Activated naive CD8-positive, alpha-beta T cell treated with anti-CD3 and anti-CD28 coated beads, Interleukin-2, amount 10 ng/mL, durations not matched to agents 7 days and 5 days (primary cell): ENCODE results near the gene STXBP4. TPM values are rescaled to one million over a fixed set of nuclear protein-coding genes. Genes with fewer than 3 reads are reported as not detected.

ENCODE experiments used
- ATAC-seq: fragments of 150-1000 bp; cut with Tn5 transposase; one replicate; pipeline ENCODE4 v1.10.0; 2021; ENCODE audit warnings: low read depth, moderate library complexity
- POLR2A ChIA-PET: fragments of 350-600 bp; sonication (Branson Sonifier 250); formaldehyde crosslinking; loops from one replicate; lab custom pipeline; 2021; ENCODE audit warnings: antibody characterized with exemption; lab: Charles Lee
- DNase-seq: peaks from one replicate; pipeline ENCODE4 v3.0.0; 2021
- H3K27ac Mint-ChIP-seq: one replicate; pipeline ENCODE4 v1.8.0; 2022; ENCODE audit warnings: mild to moderate bottlenecking, mixed read lengths
- H3K27me3 Mint-ChIP-seq: one replicate; pipeline ENCODE4 v1.8.0; 2022; ENCODE audit warnings: mild to moderate bottlenecking, moderate library complexity, mixed read lengths
- H3K36me3 Mint-ChIP-seq: one replicate; pipeline ENCODE4 v1.8.0; 2021; ENCODE audit warnings: mild to moderate bottlenecking, mixed read lengths
- H3K4me1 Mint-ChIP-seq: one replicate; pipeline ENCODE4 v1.8.0; 2021; ENCODE audit warnings: mixed read lengths
- H3K4me3 Mint-ChIP-seq: one replicate; pipeline ENCODE4 v1.8.0; 2022; ENCODE audit warnings: mild to moderate bottlenecking, moderate library complexity, mixed read lengths
- H3K9me3 Mint-ChIP-seq: one replicate; pipeline ENCODE4 v1.8.0; 2021; ENCODE audit warnings: mixed read lengths
- total RNA-seq, 2 experiments: library from RNA; stranded (reverse); gene quantifications; one replicate each; pipeline ENCODE4 v1.2.3, GENCODE V29; 2021

STXBP4 gene
- total RNA-seq, 2 experiments from 2014 or later = 7.9 to 8.0 TPM

DNA sequence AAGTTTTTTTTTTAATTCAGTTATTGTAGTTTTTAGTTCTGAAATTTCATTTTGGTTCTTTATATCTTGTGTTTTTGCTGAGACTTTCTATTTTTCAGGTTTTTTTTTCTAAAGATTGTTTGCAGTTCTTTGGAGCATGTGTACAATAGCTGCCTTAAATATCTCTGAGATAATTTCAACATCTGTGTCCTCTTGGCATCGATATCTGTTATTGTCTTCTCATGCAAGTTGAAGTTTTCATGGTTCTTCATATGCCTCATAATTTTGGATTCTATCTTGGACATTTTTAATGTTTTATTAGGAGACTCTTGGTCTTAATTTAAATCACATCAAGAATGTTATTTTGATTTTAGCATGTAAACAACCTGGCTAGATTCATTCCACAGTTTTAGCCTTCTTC, 22.9 kb upstream of the STXBP4 start:
- peaks cover 20% of the 10 kb centered on the region for H3K4me1 Mint-ChIP-seq
- ATAC-seq (no peak), DNase-seq (no peak)
- no peaks in the 10 kb centered on the region for H3K9me3 Mint-ChIP-seq
- H3K4me3 Mint-ChIP-seq = no peak overlapping the region
- peaks cover 7% of the 10 kb centered on the region for H3K27me3 Mint-ChIP-seq
- H3K36me3 Mint-ChIP-seq = no peaks in the 10 kb centered on the region
- POLR2A ChIA-PET = no interaction called here
- no peak overlapping the region for H3K27ac Mint-ChIP-seq

DNA sequence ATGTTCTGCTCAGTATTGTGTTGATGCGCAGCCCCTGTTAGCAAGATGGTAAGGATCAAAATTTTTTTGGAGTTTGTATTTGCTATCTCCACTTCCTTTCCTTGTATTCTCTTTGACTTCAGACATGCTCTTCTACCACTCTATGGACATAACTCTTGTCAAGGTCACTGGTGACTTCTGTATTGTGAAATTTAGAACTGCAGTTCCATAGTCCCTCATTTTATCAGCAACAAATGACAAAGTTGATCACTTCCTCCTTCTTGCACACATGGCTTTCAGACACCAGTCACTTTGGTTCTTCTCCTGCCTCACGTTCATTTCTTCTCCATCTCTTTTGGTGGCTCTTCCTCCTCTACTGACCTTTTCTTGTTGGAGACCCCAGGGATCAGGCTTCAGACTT, 21.2 kb upstream of the STXBP4 start:
- Mint-ChIP-seq H3K36me3 (no peaks in the 10 kb centered on the region), H3K4me3 (no peak overlapping the region), H3K4me1 (peaks cover 20% of the 10 kb centered on the region), H3K27me3 (peaks cover 7% of the 10 kb centered on the region), H3K9me3 (no peaks in the 10 kb centered on the region), H3K27ac (no peak overlapping the region)
- DNase-seq (no peak), ATAC-seq (no peak)
- POLR2A ChIA-PET = no interaction called here

DNA sequence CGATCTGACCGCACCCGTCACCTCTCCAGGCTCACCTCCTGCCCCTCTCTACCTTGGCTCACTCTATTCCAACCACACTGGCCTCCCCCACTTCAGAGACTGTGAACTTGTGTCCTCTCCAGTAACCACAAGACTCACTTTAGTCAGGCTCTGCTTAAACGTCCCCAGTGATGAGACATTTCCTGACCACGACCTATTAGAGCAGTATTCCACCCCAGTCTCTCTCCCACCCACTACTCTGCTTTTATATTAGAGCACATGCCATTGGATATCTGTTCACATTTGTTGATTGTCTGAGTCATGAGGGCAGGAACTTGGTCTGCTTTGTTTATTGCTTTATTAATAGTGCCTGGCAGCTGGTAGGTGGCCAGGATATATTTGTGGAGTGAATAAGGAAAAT, 20.2 kb upstream of the STXBP4 start:
- Mint-ChIP-seq H3K27ac (no peak overlapping the region), H3K27me3 (peaks cover 7% of the 10 kb centered on the region), H3K9me3 (no peaks in the 10 kb centered on the region), H3K36me3 (no peaks in the 10 kb centered on the region), H3K4me1 (peaks cover 20% of the 10 kb centered on the region), H3K4me3 (no peak overlapping the region)
- POLR2A ChIA-PET = no interaction called here
- ATAC-seq (no peak), DNase-seq (no peak)

DNA sequence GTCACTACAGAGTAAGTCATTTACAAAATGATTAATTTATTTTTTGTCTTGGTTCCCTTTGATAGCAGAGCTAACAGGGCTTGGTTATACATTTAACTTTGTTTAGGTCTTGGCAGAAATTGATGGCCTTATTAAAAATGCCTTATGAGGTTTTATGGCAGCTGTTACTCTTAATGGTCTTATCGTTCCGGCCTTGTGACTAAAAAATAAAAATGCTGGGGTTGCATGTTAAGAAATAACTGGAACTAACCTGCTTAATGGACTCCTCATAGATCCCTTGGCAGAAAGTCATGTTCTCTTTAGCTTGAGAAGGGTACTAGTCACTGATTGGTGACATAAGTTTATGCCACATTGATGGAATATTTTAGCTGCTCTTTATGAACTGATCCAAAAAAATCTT, 18.4 kb upstream of the STXBP4 start:
- no peak overlapping the region for H3K27ac Mint-ChIP-seq
- peaks cover 15% of the 10 kb centered on the region for H3K4me1 Mint-ChIP-seq
- H3K36me3 Mint-ChIP-seq = peaks cover 3% of the 10 kb centered on the region
- no peaks in the 10 kb centered on the region for H3K9me3 Mint-ChIP-seq
- no peak overlapping the region for H3K4me3 Mint-ChIP-seq
- POLR2A ChIA-PET = no interaction called here
- DNase-seq (no peak), ATAC-seq (no peak)
- H3K27me3 Mint-ChIP-seq = peaks cover under 1% of the 10 kb centered on the region

DNA sequence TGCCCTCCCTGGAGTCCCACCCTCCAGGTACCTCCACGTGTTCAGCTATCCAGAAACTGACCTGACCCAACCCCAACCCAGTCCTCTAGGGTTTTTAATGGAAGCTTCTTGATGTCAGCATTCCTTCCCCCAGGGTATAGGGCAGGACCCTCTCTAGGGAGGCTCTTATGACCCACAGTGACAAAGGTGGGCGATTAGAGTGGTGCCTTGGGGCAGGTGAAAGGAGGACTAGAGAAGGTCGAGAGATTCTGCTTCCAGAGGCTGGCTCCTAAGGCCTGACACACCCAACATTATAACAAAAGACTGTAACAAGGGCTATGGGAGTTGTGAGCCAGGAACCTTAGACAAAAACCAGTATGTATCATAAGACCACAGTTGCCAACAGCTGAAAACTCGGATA, 17.3 kb upstream of the STXBP4 start:
- POLR2A ChIA-PET = no interaction called here
- Mint-ChIP-seq H3K4me3 (no peak overlapping the region), H3K4me1 (peaks cover 9% of the 10 kb centered on the region), H3K27me3 (no peaks in the 10 kb centered on the region), H3K9me3 (no peaks in the 10 kb centered on the region), H3K27ac (no peak overlapping the region), H3K36me3 (peaks cover 3% of the 10 kb centered on the region)
- no peak for DNase-seq
- no peak for ATAC-seq

DNA sequence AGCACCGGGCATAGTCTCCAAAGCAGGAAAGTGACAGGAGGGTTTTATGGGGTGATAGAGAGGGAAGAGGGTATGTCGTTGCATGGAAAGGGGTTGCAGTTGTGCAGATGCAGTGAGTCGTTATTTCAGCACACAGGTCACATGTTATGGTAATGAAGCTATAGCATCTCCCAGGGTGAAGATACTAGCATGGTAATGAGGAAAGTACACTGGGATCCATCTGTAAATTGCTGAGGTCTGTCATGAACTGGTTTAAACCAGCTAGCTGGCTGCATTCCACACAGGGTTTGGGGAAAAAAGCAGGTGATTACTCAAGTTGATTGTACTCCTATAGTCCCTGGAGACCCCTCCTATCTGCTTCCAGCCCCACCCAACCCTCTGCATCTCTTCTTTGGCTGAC, 11.8 kb upstream of the STXBP4 start:
- no peaks in the 10 kb centered on the region for H3K27me3 Mint-ChIP-seq
- H3K4me1 Mint-ChIP-seq = no peaks in the 10 kb centered on the region
- no peak overlapping the region for H3K4me3 Mint-ChIP-seq
- no peak overlapping the region for H3K27ac Mint-ChIP-seq
- ATAC-seq (no peak), DNase-seq (no peak)
- no peaks in the 10 kb centered on the region for H3K9me3 Mint-ChIP-seq
- peaks cover 23% of the 10 kb centered on the region for H3K36me3 Mint-ChIP-seq
- POLR2A ChIA-PET = no interaction called here

DNA sequence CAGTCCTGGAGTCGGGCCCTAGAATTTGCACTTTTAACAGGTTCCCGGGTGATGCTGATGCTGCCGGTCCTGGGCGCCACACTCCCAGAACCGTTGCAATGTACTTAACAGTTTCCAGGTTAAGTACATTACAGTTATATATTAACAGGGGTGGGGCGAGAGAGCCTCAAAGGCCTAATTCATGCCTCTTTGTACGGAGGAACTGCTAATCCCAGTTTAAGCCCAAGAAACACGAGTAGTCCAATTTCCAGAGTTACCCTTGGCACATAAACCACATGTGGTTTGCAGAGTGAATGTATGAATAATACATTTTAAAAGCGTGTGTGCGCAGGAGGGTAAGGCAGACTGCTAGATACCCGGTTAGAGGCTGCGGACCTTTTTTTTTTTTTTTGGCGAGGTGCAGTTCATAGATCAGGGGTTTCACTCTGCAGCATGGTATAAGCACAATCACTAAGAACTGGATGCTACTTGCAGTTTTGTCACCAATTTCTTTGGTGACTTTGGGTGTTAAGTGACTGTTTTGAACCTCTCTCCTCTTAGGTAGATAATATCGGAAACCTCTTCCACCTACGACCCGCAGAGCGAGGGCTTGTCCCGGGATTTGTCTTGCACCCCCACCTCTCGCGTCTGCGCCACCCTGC, 824 bp upstream of the STXBP4 start:
- H3K36me3 Mint-ChIP-seq = peaks cover 11% of the 10 kb centered on the region
- H3K27me3 Mint-ChIP-seq = no peaks in the 10 kb centered on the region
- DNase-seq = no peak
- H3K4me1 Mint-ChIP-seq = peaks cover 23% of the 10 kb centered on the region
- H3K27ac Mint-ChIP-seq = no peak overlapping the region
- POLR2A ChIA-PET = interaction anchor here (0.6 to 1.2 kb wide), 3 partner anchors 452 to 532 kb away, joined by 3 to 4 read pairs (median 3); no protein-coding TSS in a partner anchor
- H3K9me3 Mint-ChIP-seq = no peaks in the 10 kb centered on the region
- ATAC-seq = peak; percentile 31
- no peak overlapping the region for H3K4me3 Mint-ChIP-seq

DNA sequence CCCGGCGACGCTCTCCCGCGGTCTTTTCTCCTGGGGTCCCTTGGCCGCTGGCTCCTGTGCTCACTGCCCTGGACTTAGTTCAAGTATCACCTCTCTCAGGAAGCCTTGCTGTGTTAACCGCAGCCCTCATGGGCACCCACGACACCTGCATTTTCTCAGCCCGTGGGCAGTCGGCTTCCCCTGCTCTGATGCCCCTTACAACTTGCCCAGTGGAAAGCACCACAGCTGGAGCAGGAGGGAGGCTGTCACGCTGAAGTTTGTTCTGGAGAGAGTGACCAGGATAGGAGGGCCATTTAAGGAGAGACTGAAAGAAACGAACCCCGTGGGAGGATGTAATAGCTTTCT, 395 bp downstream of the STXBP4 start:
- H3K27me3 Mint-ChIP-seq = no peaks in the 10 kb centered on the region
- H3K27ac Mint-ChIP-seq = no peak overlapping the region
- peaks cover 24% of the 10 kb centered on the region for H3K4me1 Mint-ChIP-seq
- POLR2A ChIA-PET = interaction anchor here (0.6 to 1.8 kb wide), 2 partner anchors 11 to 295 kb away, joined by 3 to 5 read pairs; no protein-coding TSS in a partner anchor
- DNase-seq = no peak
- H3K9me3 Mint-ChIP-seq = no peaks in the 10 kb centered on the region
- peak; percentile 24 for ATAC-seq
- no peak overlapping the region for H3K4me3 Mint-ChIP-seq
- peaks cover 7% of the 10 kb centered on the region for H3K36me3 Mint-ChIP-seq

DNA sequence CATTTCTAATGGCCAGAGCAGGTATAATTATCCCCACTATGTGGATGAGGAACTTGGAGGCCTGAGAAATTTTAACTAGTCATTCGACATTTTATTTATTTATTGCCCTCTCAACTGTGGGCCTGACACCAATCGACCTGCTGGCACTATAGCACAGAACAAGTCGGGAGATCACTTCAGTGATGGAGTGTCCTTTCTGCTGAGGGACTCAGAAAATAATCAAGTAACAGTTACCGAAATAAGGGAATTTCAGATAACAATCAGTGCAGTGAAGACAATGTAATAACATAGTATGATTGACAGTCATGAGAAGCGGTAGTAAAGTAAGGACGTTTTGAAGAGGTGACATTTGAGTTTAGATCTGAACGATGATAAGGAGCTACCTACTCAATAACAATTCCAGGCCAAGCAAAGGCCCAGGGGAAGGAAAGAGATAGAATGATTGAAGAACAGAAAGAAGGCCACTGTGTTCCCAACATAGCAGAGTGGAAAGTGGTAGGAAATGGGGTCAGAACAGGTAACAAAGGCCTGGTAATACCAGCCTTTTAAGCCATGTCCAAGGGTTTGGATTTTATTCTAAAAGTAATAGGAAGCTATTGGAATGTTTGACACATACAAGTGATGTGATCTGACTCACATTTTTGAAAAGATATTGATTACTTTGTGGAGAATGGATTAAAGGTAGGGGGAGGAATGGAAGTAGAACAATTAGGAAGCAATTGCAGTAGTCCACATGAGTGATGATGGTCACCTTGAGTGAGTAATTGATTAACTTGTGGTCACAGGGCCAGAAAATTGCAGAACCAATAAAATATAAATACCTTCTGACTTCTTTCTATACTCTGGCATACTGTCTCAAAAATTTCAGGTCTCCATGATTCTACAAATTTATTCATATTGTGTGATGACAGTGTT, 1.4 kb downstream of the STXBP4 start:
- Mint-ChIP-seq H3K4me3 (no peak overlapping the region), H3K27ac (no peak overlapping the region)
- POLR2A ChIA-PET = interaction anchor here (0.6 to 1.8 kb wide), 2 partner anchors 10 to 294 kb away, joined by 3 to 5 read pairs; no protein-coding TSS in a partner anchor

DNA sequence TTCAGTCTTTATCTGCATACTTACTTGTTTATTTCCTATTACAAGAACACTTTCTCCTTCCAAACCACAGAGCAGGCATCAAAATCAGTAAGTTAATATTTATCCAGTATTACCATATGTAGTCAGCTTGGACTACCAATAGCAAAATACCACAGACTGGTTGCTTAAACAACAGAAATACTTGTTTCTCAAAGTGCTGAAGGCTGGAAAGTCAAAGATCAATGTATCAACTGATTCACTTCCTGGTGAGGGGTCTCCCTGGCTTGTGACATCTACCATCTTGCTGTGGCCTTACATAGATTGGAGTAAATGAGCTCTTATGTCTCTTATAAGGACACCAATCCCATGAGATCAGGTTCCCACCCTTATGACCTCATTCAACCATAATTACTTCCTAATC, 2.6 kb downstream of the STXBP4 start:
- H3K36me3 Mint-ChIP-seq = peaks cover 1% of the 10 kb centered on the region
- peaks cover 23% of the 10 kb centered on the region for H3K4me1 Mint-ChIP-seq
- no peaks in the 10 kb centered on the region for H3K9me3 Mint-ChIP-seq
- no peak overlapping the region for H3K4me3 Mint-ChIP-seq
- no peaks in the 10 kb centered on the region for H3K27me3 Mint-ChIP-seq
- POLR2A ChIA-PET = no interaction called here
- ATAC-seq (no peak), DNase-seq (no peak)
- H3K27ac Mint-ChIP-seq = no peak overlapping the region

More for the DNA sequence above, 1.4 kb downstream of the STXBP4 start:
- Mint-ChIP-seq H3K36me3 (peaks cover 5% of the 10 kb centered on the region), H3K4me1 (peaks cover 24% of the 10 kb centered on the region), H3K27me3 (no peaks in the 10 kb centered on the region), H3K9me3 (no peaks in the 10 kb centered on the region)
- DNase-seq = no peak
- no peak for ATAC-seq

DNA sequence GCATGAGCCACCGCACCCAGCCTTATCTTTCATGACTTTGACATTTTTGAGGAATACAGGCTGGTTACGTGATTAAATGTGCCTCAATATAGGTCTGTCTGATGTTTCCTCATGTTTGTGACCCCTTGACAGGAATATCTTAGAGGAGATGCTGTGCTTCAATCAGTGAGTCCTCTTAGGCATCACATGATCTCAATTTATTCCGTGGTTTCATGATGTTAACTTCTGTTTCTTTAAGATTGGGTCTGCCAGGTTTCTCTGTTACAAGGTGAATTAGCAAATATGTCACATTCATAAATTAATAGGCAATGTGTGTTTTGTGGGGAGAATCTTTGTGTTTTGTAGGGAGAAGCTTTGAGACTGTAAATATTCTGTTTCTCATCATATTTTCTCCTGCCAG, 3.3 kb downstream of the STXBP4 start:
- no peak overlapping the region for H3K27ac Mint-ChIP-seq
- no peaks in the 10 kb centered on the region for H3K27me3 Mint-ChIP-seq
- POLR2A ChIA-PET = no interaction called here
- peaks cover 16% of the 10 kb centered on the region for H3K4me1 Mint-ChIP-seq
- ATAC-seq (no peak), DNase-seq (no peak)
- H3K4me3 Mint-ChIP-seq = no peak overlapping the region
- peaks cover 1% of the 10 kb centered on the region for H3K36me3 Mint-ChIP-seq
- no peaks in the 10 kb centered on the region for H3K9me3 Mint-ChIP-seq

DNA sequence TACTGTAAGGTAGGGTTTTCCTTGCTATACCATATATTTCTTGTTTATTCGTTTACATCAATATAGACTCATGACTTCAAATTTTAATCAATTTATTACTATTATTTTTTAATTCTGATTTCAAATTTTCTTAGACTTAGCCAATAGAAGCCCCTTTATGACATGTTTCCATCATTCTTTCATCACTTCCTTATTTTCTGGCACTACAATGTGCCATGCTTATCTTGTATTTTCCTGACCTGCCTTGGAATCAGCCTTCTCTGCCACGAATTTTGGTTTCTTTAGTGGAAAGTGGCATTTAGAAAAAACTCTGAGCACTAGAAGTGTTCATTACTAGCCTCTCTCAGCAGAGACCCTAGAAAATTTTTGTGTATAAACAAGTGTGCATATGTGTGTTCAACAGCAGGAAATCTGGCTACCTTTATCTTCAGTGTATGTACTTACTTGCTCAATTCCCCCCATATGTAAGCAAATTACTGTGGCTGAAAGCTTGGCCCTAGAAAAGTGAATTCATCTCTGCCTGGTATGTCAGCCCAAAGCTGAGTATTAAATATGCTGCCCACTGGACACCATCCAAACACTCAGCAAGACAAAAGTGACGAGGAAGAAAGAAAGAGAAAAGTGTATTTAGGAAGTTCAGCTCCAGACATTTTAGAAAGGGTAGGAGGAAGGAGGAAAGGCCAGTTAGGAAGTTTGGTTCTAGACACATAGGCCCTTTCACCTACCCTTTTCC, 4.0 kb downstream of the STXBP4 start:
- DNase-seq = no peak
- Mint-ChIP-seq H3K4me3 (no peak overlapping the region), H3K27ac (no peak overlapping the region), H3K36me3 (peaks cover 3% of the 10 kb centered on the region), H3K9me3 (peaks cover 2% of the 10 kb centered on the region), H3K27me3 (no peaks in the 10 kb centered on the region), H3K4me1 (peaks cover 11% of the 10 kb centered on the region)
- no peak for ATAC-seq
- POLR2A ChIA-PET = no interaction called here

DNA sequence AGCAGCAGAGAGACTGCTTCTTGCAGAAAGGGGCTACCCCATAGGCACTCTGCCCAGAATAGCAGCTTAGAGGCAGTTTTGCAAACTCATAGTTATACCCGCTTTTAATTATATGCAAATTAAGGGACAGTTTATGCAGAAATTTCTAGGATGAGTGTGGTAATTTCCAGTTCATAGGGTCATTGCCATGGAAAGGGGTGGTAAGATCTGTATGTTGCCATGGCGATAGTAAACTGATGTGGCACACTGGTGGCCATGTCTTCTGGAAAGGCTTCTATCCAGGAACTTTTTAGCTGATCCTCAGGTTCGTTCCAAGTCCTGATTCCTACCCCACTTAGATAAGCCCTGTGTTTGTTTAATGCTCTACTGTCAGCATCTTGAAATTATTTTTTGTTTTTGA, 6.2 kb downstream of the STXBP4 start:
- Mint-ChIP-seq H3K27ac (no peak overlapping the region), H3K4me1 (peaks cover 13% of the 10 kb centered on the region), H3K9me3 (peaks cover 5% of the 10 kb centered on the region), H3K4me3 (no peak overlapping the region), H3K27me3 (no peaks in the 10 kb centered on the region), H3K36me3 (peaks cover 10% of the 10 kb centered on the region)
- DNase-seq (no peak), ATAC-seq (no peak)
- POLR2A ChIA-PET = no interaction called here
